ENCODE data around the gene ATP4B.

DNA sequence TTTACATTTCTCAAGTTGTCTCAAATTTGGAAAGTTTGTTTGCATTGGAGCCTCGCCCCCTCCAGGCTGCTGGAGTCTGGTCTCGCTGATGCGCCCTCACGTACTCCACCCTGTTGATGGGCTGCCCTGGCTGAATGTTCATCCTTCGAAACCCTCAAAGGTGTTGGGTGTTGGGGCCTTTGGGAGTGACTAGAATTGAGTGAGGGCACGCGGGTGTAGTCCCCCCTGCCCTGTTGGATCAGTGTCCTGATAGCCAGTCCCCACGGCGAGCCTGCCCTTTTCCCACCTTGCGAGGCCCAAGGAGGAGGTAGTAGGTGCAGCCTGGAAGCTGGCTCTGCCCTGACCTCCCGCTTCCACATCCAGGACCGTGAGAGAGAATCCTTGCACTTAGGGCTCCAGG lies 58.6 kb downstream of the ATP4B start:
- TF ChIP-seq POLR2A (IDR thresholded peaks at IDR 0.05; ENCODE audit: low read depth, low read length) (no peak), TAF1 (IDR thresholded peaks at IDR 0.05; ENCODE audit: low read depth, low read length) (no peak), POLR2AphosphoS5 (IDR thresholded peaks at IDR 0.05; ENCODE audit: low read depth, low read length) (no peak), SPI1 (IDR thresholded peaks at IDR 0.05; ENCODE audit: low read depth, low read length) (no peak)

Data from GM12891 (cell line).